IMR-90 (cell line): ENCODE data around the gene RANBP10. TPM values are rescaled to one million over a fixed set of nuclear protein-coding genes. Genes with fewer than 3 reads are reported as not detected.
A peak's percentile ranks its signal among the peaks of the same experiment; 100 is the strongest.

Experiments
- ATAC-seq: fragments of 200-7000 bp; cut with Tn5 transposase; 2 replicates; pipeline ENCODE4 v1.9.1; 2020; ENCODE audit warnings: low read depth, mild to moderate bottlenecking, moderate library complexity
- BruUV-seq: library from RNA; stranded (reverse); fragments of 400-500 nt; replicated peaks from 2 replicates; lab custom pipeline; 2021; lab: Mats Ljungman, UMichigan
- CTCF ChIA-PET: fragments of 300-600 bp; formaldehyde crosslinking; extraction: SDS; loops from one replicate; lab custom pipeline; 2021; ENCODE audit warnings: antibody characterized with exemption; lab: Yijun Ruan, JAX
- POLR2A ChIA-PET: fragments of 300-600 bp; sonication (Branson Sonifier 250); formaldehyde crosslinking; loops from one replicate; lab custom pipeline; 2022; ENCODE audit warnings: antibody characterized with exemption; ENCODE audit not compliant: unreplicated experiment; lab: Charles Lee
- DNase-seq: peaks from one replicate; pipeline ENCODE4 v3.0.0; 2013
- H2AFZ ChIP-seq: replicated peaks from 2 replicates; pipeline ENCODE3; 2013; ENCODE audit warnings: low read length, mild to moderate bottlenecking; ENCODE audit not compliant: poor library complexity
- H2AK5ac ChIP-seq: 2 replicates; pipeline ENCODE4 v1.6.1; 2013; ENCODE audit warnings: low read depth, low read length, inconsistent platforms
- H2AK9ac ChIP-seq: replicated peaks from 2 replicates; pipeline ENCODE3; 2013; ENCODE audit warnings: mild to moderate bottlenecking, low read depth, low read length, moderate library complexity; ENCODE audit not compliant: poor library complexity
- H2BK120ac ChIP-seq: 2 replicates; pipeline ENCODE4 v1.6.1; 2013; ENCODE audit warnings: low read depth, low read length, inconsistent platforms
- H2BK15ac ChIP-seq: 3 replicates; pipeline ENCODE4 v1.6.1; 2013; ENCODE audit warnings: low read depth, low read length, inconsistent platforms
- H2BK20ac ChIP-seq: 2 replicates; pipeline ENCODE4 v1.6.1; 2013; ENCODE audit warnings: low read depth, mild to moderate bottlenecking, inconsistent platforms, low read length, moderate library complexity
- H2BK5ac ChIP-seq: 2 replicates; pipeline ENCODE4 v1.6.1; 2013; ENCODE audit warnings: mild to moderate bottlenecking, low read depth, low read length, inconsistent platforms; ENCODE audit not compliant: poor library complexity, severe bottlenecking
- H3K14ac ChIP-seq: replicated peaks from 2 replicates; pipeline ENCODE4 v1.6.1; 2013; ENCODE audit warnings: low read depth, low read length, inconsistent platforms
- H3K18ac ChIP-seq: 2 replicates; pipeline ENCODE4 v1.6.1; 2013; ENCODE audit warnings: low read depth, low read length, control low read depth
- H3K23ac ChIP-seq: 2 replicates; pipeline ENCODE4 v1.6.1; 2013; ENCODE audit warnings: low read depth, low read length, inconsistent platforms
- H3K27ac ChIP-seq: 2 replicates; pipeline ENCODE4 v1.5.1; 2013; ENCODE audit warnings: mild to moderate bottlenecking, control low read depth, low read length; ENCODE audit not compliant: insufficient read depth
- H3K27me3 ChIP-seq: 2 replicates; pipeline ENCODE4 v1.6.1; 2013; ENCODE audit warnings: low read length; ENCODE audit not compliant: control insufficient read depth, insufficient read depth
- H3K36me3 ChIP-seq: 2 replicates; pipeline ENCODE4 v1.6.1; 2013; ENCODE audit warnings: low read length, mixed read lengths; ENCODE audit not compliant: control insufficient read depth, insufficient read depth
- H3K4ac ChIP-seq: 2 replicates; pipeline ENCODE4 v1.6.1; 2013; ENCODE audit warnings: low read depth, low read length, inconsistent platforms
- H3K4me1 ChIP-seq: 2 replicates; pipeline ENCODE4 v1.6.1; 2013; ENCODE audit warnings: low read length, mixed read lengths; ENCODE audit not compliant: control insufficient read depth, insufficient read depth
- H3K4me2 ChIP-seq: 2 replicates; pipeline ENCODE4 v1.6.1; 2013; ENCODE audit warnings: low read depth, mild to moderate bottlenecking, control low read depth, low read length, moderate library complexity
- H3K4me3 ChIP-seq: 2 replicates; pipeline ENCODE4 v1.5.1; 2013; ENCODE audit warnings: low read depth, mild to moderate bottlenecking, control low read depth, low read length, moderate library complexity; ENCODE audit not compliant: insufficient read depth
- H3K56ac ChIP-seq: 2 replicates; pipeline ENCODE4 v1.6.1; 2013; ENCODE audit warnings: low read length, inconsistent platforms; ENCODE audit not compliant: insufficient read depth; ENCODE audit errors: extremely low read depth
- H3K79me1 ChIP-seq, 2 experiments: 2 replicates each; pipeline ENCODE4 v1.6.1; 2013; ENCODE audit warnings: low read length in 2 of 2, inconsistent platforms in 1 of 2, low read depth in 1 of 2
- H3K9ac ChIP-seq: 2 replicates; pipeline ENCODE4 v1.6.1; 2013; ENCODE audit warnings: low read depth, low read length, control low read depth
- H3K9me1 ChIP-seq: 2 replicates; pipeline ENCODE4 v1.6.1; 2013; ENCODE audit warnings: low read length, inconsistent platforms; ENCODE audit not compliant: insufficient read depth
- H3K9me3 ChIP-seq: 2 replicates; pipeline ENCODE4 v1.6.1; 2013; ENCODE audit warnings: low read length; ENCODE audit not compliant: control insufficient read depth, insufficient read depth
- H4K20me1 ChIP-seq: 2 replicates; pipeline ENCODE4 v1.6.1; 2013; ENCODE audit warnings: low read length, inconsistent platforms; ENCODE audit not compliant: insufficient read depth
- H4K5ac ChIP-seq: 2 replicates; pipeline ENCODE4 v1.6.1; 2013; ENCODE audit warnings: mild to moderate bottlenecking, low read depth, low read length, control low read depth
- H4K8ac ChIP-seq, 2 experiments: 2 replicates each; pipeline ENCODE4 v1.6.1; 2013; ENCODE audit warnings: low read depth in 2 of 2, low read length in 2 of 2, control low read depth in 1 of 2, inconsistent platforms in 1 of 2
- H4K91ac ChIP-seq: 2 replicates; pipeline ENCODE4 v1.6.1; 2013; ENCODE audit warnings: low read depth, low read length, inconsistent platforms; ENCODE audit not compliant: insufficient read depth
- CEBPB ChIP-seq: IDR thresholded peaks from 2 replicates; pipeline ENCODE4 v1.6.1; 2012; ENCODE audit warnings: low read depth, low read length, improper control_type of control experiment
- POLR2A ChIP-seq: IDR thresholded peaks from 2 replicates; pipeline ENCODE4 v1.6.1; 2012; ENCODE audit warnings: mild to moderate bottlenecking, low read depth, low read length
- WGBS, 2 experiments: methylation state at CpG; one replicate each; pipeline versions ENCODE4 v1.1.5 to v1.1.7; 2013; ENCODE audit warnings: missing lambda C conversion rate in 2 of 2; ENCODE audit not compliant: insufficient read length in 1 of 2; ENCODE audit errors: extremely low coverage in 2 of 2; 5-methylcytosine and 5-hydroxymethylcytosine counted together
- dilution Hi-C: fragments of 300-500 bp; cut with HindIII; formaldehyde crosslinking; loops from one replicate; pipeline ENCODE4 v1.14.3; 2018; ENCODE audit warnings: low sequenced_read_pairs; ENCODE audit not compliant: unreplicated experiment
- in situ Hi-C: fragments of 300-500 bp; cut with MboI; formaldehyde crosslinking; loops from 3 replicates; pipeline ENCODE4 v1.14.3; 2019; ENCODE audit warnings: low sequenced_read_pairs, inconsistent platforms, mixed read lengths
- intact Hi-C: fragments of 100-400 bp; cut with micrococcal nuclease; formaldehyde crosslinking; loops from 2 replicates; pipeline ENCODE4 v1.10.0; 2022
- polyA plus RNA-seq, 3 experiments: library from polyadenylated mRNA; depleted of rRNA; stranded (reverse); fragments of >200 nt; gene quantifications; 2 replicates each; pipeline ENCODE4 v1.2.3, GENCODE V29; 2012; ENCODE audit warnings: low replicate concordance in 1 of 3
- total RNA-seq: library from RNA; depleted of rRNA; stranded (reverse); fragments of >200 nt; gene quantifications from 2 replicates; pipeline ENCODE4 v1.2.3, GENCODE V29; 2012

RANBP10 gene
- total and polyA plus RNA-seq, 2 of the 4 experiments (the other 2 are of a cell fraction), result 2.7 to 12.1 TPM

DNA sequence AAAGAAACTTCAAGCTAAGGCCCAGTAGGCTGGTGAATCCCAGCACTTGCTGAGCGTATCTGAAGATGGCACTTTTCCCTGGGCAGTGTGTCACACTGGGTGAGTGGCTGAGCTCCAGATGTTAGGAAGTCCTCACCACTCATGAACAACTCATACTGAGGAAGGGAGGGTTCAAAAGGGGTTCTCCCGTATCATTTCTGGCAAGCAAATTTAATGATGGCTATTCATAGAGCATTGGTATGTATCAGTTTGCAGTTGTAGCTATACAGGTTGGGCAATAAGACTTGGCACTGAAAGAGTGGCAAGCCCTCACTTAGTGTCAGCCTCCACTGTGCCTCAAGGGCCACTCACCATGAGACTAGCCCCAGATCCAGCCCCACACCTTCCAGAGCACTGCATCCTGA lies 98.0 kb downstream of the RANBP10 start:
- H2BK20ac ChIP-seq, result no peak overlapping the region
- H3K79me1 ChIP-seq, result peaks cover 12 to 49% of the 10 kb centered on the region in 2 experiments
- no TSS peak for BruUV-seq
- H3K36me3 ChIP-seq, result no peaks in the 10 kb centered on the region; the same call in 1 of the 2 replicates
- H2AK9ac ChIP-seq, result no peak overlapping the region
- no peak overlapping the region for H2BK120ac ChIP-seq
- no peak overlapping the region for H3K56ac ChIP-seq
- H3K23ac ChIP-seq, result no peak overlapping the region
- no peak overlapping the region for H3K4me3 ChIP-seq
- no peak overlapping the region for H4K91ac ChIP-seq
- peak; percentile 46; the same call in 1 of the 2 replicates for TF ChIP-seq CEBPB
- no peak for TF ChIP-seq POLR2A
- ChIA-PET POLR2A (no interaction called here), CTCF (no interaction called here)
- H2BK5ac ChIP-seq, result no peak overlapping the region
- H3K14ac ChIP-seq, result no peak overlapping the region
- WGBS, 2 experiments, result no CpG with 5 or more reads among the region's 2 CpGs
- no peak overlapping the region for H3K9ac ChIP-seq
- in situ Hi-C loops, result no loop called here
- H2BK15ac ChIP-seq, result no peak overlapping the region
- H3K9me1 ChIP-seq, result peaks cover 8% of the 10 kb centered on the region
- ATAC-seq (no peak; the same call in 1 of the 2 replicates), DNase-seq (peak; percentile 49)
- H3K4ac ChIP-seq, result no peak overlapping the region
- H2AK5ac ChIP-seq, result no peak overlapping the region
- H2AFZ ChIP-seq, result no peak overlapping the region
- intact Hi-C loops, result no loop called here
- no peak overlapping the region for H4K8ac ChIP-seq
- H3K18ac ChIP-seq, result no peak overlapping the region
- no peak overlapping the region for H3K4me2 ChIP-seq
- peaks cover 14% of the 10 kb centered on the region for H4K20me1 ChIP-seq
- peaks cover 4% of the 10 kb centered on the region; the same call in 1 of the 2 replicates for H3K4me1 ChIP-seq
- H3K27ac ChIP-seq, result no peak overlapping the region
- H4K5ac ChIP-seq, result no peak overlapping the region
- H3K27me3 ChIP-seq, result no peaks in the 10 kb centered on the region
- dilution Hi-C loops, result no loop called here
- no peaks in the 10 kb centered on the region for H3K9me3 ChIP-seq
